NCI-H748 (cell line): ENCODE data around the gene CXCR6.
A peak's percentile ranks its signal among the peaks of the same experiment; 100 is the strongest.

Experiments used
- DNase-seq: peaks from one replicate; lab custom pipeline; 2025; ENCODE audit not compliant: unreplicated experiment; lab: John Stamatoyannopoulos, UW

CXCR6 gene

DNA sequence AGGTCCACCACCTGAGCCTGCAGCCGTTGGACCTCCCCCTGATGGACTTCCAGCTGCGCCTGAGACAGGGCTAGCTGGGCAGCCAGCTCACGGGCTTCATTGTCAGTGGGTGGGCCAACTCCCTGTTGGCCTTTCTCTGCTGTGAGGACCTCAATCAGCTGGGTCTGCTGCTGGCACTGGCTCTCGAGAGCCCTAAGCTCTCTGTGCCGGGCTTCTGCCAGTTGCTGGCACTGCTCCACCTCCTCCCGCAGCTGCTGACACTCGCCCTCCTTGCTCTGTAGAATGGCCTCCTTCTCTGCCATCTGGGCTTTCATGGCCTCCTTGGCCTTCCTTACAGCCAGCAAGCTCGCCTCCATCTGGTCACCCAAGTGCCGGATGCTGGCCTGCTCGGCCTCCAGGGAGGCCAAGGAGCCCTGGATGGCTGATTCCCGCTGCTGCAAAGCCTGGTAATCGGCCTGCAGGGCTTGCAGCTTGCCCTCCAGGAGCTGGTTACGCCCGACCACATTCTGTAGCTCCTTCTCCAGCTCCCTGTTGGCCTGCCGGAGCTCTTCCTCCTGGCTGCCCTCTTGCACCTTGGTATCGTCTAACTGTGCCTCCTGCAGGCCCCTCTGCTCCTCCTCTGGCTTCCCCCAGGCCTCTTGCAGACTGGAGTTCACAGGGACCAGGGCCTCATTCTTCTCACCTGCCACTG lies 23.8 kb downstream of the CXCR6 start:
- no peak for DNase-seq

- DNase-seq, result no peak
Measured at GRCh38 chr3:45967724-45968123, 24.5 kb downstream of the CXCR6 start.

GRCh38 chr3:45968149-45968548 lies 24.9 kb downstream of the CXCR6 start:
- DNase-seq, result no peak

DNA sequence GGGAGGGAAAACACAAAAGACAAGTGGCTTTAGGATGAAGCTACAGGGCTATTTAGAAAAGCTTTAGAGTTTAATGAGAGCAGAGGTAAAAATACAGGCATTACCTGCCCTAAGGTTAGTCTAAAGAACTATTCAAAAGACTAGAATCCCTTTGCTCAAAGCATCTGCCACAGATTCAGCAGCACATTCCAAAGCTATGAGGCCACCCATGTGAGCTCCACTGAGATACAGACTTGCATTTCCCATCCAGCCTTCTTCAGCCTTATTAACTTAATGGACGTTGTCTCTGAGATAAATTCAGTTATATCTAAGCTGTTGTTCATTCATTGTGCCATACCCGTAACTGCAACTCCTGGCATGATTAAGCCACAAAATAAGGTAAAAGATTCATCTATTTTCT lies 25.4 kb downstream of the CXCR6 start:
- no peak for DNase-seq

DNA sequence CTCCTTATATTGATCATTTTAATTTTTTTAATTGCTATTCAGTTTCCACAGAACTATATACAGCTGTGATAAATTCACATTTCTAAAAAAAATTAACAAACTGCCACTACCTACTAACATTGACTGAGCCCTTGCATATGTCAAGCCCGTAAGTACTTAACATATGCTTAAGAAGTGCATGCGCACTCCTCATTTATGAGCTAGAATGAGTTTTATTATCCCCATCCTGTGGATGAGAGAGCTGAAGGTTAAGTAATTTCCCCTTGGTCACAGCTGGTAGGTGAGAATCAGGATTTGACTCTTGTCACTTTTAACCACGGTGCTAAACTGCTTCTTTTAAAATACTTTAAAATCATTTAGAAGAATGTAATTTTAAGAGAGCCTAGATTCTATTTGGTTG lies 25.9 kb downstream of the CXCR6 start:
- DNase-seq, result no peak

DNA sequence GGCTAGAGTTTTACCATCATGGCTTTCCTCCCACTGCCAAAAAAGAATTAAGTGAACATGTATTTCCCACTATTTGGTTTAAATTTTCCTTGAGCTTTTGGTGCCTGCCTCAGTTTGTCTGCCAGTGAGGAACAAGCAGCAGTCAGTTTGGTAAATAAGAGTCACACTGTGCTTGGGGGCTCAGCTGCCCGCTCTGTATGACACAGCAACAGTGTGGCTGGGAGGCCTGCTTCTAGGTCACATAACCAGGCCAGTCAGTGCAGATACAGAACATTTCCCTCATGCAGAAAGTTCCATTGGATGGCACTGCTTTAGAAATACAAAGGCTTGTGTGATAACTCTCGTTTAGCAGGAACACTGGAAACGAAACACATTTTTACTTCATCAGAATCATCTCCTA lies 26.7 kb downstream of the CXCR6 start:
- no peak for DNase-seq

GRCh38 chr3:45972534-45973402 lies 29.5 kb downstream of the CXCR6 start:
- DNase-seq, result no peak

DNA sequence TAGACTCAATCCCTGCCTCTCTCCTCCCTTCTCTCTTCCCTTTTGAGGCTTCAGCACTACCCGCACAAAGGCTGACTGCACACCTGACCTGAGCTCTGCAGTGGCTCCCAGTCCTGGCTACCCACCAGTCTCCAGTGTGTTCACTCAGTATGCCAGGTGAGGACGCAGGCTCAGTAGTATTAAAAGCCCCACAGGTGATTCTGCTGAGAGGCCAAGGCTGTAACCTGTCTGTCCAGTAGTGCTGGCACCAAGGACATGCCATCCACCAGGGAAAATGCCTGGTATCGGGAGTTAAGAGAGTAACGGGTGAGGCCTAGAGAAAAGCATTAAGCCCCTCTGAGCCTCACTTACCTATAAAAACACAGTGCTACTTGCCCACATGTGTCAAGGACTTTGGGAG lies 31.4 kb downstream of the CXCR6 start:
- DNase-seq, result no peak

- DNase-seq, result no peak
Measured at GRCh38 chr3:45975686-45976085, 32.4 kb downstream of the CXCR6 start.

DNA sequence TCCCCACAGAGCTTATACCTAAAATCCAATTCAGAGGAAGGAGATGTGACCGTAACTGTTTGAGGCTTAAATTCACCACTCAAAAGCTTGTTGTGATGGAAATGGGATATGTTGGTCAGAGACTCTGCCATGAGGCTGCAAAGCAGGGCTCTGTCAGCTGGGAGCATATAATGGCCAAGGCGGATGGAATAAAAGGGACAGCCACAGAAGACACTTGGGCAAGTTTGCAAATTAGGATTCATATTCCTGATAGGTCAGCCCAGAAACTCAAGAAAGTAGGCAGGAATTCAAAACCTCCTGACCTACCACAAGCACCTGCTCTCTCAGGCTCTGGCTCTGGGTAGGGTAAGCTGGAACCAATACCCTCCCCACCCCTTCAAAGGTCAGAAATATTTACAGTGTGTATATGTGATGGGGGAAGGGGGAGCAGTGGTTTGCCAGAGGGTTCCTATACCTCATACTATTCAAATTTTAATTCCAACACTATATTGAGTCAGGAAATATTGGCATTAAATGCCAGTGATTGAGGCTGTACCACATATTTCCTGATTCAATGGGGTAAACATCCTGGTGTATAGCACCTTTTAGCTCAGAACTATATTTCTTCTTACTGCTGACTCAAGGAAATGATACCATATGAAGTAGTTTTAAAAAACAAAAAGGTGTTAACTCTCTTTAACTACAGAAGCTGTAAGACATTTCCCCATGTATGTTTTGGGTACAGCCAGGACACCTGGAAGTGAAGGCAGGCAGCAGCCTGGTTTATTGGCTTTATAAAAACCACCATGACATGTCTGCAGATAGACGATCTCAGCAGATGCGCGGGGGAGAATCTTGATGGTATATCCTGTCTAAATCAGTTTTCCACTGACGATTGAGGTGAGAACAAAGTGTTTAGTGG lies 33.2 kb downstream of the CXCR6 start:
- DNase-seq, result no peak

DNA sequence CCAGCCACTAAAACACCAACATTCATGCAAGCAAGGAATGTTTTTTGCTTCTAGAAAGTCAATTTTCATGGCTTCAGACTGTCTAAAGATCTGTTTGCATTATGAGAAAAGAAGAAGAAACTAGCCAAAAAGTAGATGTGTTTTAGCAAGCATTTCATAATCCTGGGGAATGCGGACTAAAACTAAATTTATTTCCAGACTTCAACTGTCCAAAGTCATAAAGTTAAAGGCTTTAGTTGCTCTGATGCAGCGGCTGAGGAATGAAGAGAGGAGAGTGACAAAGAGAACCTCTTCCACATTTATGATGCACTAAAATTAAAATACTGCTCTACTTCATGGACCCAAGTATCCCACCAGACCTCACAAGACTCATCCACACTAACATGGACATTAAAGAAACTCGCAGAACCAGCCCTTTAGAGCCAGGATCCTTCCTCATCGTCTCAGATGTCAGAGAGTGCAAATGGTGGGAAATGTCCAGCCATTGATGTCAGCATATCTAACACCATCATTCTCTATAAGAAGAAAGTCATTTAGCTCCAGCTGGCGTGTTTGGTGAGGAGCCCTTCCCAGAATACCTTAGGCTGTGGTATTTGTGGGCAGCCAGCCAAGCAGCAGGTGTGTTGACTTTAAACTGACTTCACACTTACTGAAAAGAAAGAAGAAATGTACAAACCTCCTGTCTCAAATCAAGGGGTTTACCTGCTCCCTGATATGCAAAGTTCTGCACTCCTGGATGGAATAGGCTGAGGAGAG lies 34.9 kb downstream of the CXCR6 start:
- DNase-seq, result peak; percentile 15

- no peak for DNase-seq
Measured at GRCh38 chr3:45979378-45979777, 36.1 kb downstream of the CXCR6 start.

GRCh38 chr3:45980229-45980813 lies 37.1 kb downstream of the CXCR6 start:
- no peak for DNase-seq

- DNase-seq, result no peak
Measured at GRCh38 chr3:45980819-45981218, 37.6 kb downstream of the CXCR6 start.

DNA sequence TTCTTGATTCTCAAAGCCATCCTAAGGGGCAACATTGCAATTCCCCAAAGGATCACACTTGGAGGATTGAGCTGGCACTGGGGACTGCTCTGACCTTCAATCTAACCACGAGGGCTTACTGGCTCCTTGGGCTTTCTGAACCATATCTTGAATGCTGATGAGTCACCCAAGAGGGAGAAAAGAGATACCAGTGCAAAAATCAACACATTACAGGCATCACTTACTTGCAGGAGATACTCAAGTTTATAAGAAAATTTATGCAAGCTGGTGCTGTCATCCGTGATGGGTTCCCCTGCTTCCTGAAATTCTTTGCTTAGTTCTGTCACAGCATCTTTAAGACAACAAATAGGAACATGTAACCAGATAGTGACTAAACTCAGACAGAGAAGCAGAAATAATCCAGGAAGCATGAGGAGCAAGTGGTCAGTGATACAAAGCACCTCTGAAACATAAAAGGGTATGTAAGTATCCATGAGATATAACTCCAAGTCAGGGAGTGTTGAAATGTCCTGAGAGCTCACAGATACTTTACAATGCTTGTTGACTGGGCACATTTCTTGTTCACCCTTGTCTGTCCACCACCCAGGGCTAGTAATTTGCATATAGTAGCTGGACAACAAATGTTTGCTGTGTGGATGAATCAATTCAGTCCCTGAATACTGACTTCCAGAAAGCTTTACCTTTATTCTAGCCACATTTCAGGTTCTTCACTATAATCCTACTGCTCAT lies 38.2 kb downstream of the CXCR6 start:
- no peak for DNase-seq

DNA sequence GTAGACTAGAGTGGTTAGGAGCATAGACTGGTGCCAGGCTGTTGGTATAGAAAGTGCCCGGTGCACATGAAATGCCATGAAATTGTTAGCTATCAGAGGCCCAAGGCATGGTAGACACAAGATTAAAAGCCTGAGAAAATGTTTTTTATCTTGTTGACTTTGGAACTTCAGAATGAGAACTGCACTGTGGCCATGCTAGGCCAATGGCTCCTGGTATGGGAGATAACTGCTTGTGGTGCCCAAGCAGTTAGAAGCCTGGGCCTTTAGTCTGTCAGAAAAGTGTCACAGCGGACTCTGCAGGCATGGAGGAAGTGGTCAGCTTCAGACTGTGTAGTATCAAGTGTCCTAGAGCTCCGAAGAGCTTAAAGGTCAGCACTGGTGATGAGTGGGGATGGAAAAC lies 40.5 kb downstream of the CXCR6 start:
- DNase-seq, result no peak

DNA sequence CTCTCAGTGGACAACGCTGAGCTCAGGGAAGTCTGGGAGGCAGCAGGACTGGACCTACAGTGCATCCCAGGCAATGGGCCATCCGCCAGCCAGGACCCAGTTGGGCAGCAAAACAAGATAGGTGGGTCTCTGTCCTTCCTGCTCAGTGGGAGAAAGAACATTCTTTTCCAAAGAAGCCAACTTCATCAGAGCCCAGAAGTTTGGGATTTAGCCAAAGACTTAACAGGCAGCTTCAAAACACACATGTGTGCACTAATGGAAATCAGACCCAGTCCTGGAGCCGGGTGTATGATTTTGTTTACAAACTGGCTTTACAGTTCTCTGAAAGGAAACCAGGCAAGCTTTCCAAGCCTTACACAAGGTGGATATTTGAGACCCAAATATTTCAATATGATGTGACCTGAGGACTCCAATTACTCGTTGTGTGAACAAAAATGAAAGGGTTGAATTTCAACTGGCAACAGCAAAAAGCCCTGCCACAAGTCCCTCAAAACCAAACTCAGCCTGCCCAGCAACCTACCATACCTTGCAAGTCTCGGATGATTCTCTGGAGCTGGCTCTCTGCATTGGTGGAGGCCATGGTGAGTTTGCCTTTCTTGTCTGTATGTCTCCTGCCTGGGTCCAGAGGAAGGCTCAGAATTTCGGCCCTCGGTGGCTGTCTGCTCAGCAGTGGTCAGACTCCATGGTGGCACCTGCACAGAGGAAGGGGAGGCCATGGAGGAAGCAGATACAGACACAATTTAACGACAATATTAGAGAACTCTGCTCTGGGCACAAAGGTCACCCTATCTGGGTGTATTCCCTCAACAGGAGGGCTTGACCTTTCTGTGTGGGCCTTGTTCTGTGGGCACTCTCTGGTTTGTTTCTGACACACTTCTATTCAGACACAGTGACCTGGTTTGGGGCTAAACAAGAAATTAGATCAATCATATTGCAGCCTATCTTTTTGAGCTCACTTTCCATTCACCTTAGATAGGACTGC lies 41.4 kb downstream of the CXCR6 start:
- no peak for DNase-seq

GRCh38 chr3:45985532-45986302 lies 42.5 kb downstream of the CXCR6 start:
- DNase-seq, result no peak
